Thoracic aorta (tissue), 2 donors: Measurements from ENCODE around the gene KRTAP23-1. TPM values are rescaled to one million over a fixed set of nuclear protein-coding genes. Genes with fewer than 3 reads are reported as not detected.

Source experiments
- ATAC-seq: fragments of 150-250 bp; one replicate; pipeline ENCODE4 v1.8.0; 2017; ENCODE audit warnings: low read depth; ENCODE audit not compliant: insufficient number of reproducible peaks, low FRiP score
- DNase-seq: peaks from one replicate; pipeline ENCODE4 v3.0.0-alpha.2; 2020; ENCODE audit warnings: low spot score
- H3K27ac ChIP-seq, 2 donors: fragments of 200-600 bp; sonication (generic); 1 replicate in 1 of 2; 2 replicates in 1 of 2; pipeline ENCODE4 v1.5.1; 2016; ENCODE audit warnings: mild to moderate bottlenecking in 2 of 2, moderate library complexity in 2 of 2
- H3K27me3 ChIP-seq: fragments of 200-600 bp; sonication (generic); replicated peaks from 2 replicates; pipeline ENCODE4 v1.6.0; 2016; ENCODE audit warnings: mild to moderate bottlenecking; ENCODE audit not compliant: insufficient read depth
- H3K36me3 ChIP-seq: fragments of 200-600 bp; sonication (generic); one replicate; pipeline ENCODE4 v1.5.1; 2016
- H3K4me1 ChIP-seq, 2 donors: fragments of 200-600 bp; sonication (generic); 1 replicate in 1 of 2; 2 replicates in 1 of 2; pipeline versions ENCODE4 v1.5.1 to v1.6.0; 2016; ENCODE audit warnings: low read depth in 2 of 2, mild to moderate bottlenecking in 1 of 2; ENCODE audit not compliant: control insufficient read depth in 1 of 2
- H3K4me3 ChIP-seq: fragments of 200-600 bp; sonication (generic); 2 replicates; pipeline ENCODE4 v1.5.1; 2016; ENCODE audit warnings: mild to moderate bottlenecking
- H3K9me3 ChIP-seq: fragments of 200-600 bp; sonication (generic); 2 replicates; pipeline ENCODE4 v1.5.1; 2016
- CTCF ChIP-seq: fragments of 200-600 bp; sonication (generic); IDR thresholded peaks from one replicate; pipeline ENCODE4 v1.5.1; 2019; ENCODE audit warnings: antibody characterized with exemption
- total RNA-seq, 2 donors: library from RNA; depleted of rRNA; stranded (reverse); fragments of >200 nt; gene quantifications; one replicate each; pipeline versions ENCODE4 v1.1.0 to v1.2.3, GENCODE V29; 2016

Gene KRTAP23-1
- total RNA-seq, 2 donors from 2014 or later: not detected

DNA sequence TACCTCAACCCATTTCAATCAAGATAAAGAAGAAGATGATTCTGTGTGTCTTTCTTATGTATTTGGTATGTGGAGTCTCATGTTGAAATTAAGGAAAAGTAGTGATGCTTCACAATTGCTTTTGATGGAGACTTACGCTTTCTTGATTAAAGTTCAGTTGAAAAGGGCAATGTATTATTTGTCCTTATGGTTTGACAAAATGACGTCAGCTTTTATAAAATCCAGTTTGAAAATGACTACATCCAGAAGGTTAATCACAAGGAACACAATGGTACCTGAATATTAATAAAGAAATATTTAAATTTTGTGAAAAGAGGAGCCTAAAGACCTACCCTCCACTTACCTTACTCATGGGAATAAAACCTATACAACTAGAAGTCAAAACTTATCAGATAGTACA is 32.7 kb downstream of the KRTAP23-1 start:
- ATAC-seq: no peak
- no peaks in the 10 kb centered on the region for H3K4me1 ChIP-seq
- H3K4me3 ChIP-seq: no peak overlapping the region
- H3K9me3 ChIP-seq: no peaks in the 10 kb centered on the region
- no peak overlapping the region for H3K27ac ChIP-seq
- no peaks in the 10 kb centered on the region for H3K36me3 ChIP-seq
- DNase-seq: no peak
- TF ChIP-seq CTCF: no peak
- H3K27me3 ChIP-seq: no peaks in the 10 kb centered on the region

DNA sequence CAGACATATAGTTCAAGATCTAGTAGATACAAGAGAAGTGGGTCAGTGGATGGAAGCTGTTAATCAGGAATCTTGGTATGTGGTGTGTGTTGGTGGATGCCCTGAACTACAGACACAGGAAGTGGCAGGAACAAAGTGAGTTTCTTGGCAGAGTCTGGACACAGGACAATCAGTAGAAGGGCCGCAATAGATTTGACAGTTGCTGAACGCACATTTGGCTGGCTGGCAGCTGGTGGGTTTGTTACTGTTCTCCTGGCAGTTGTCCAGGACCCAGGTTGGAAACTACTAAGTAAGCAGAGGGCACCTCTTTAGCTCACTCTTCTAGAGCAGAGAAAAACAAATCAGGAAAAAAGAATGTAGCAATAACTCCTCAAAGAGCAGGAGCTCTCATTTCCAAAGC is 41.5 kb downstream of the KRTAP23-1 start:
- TF ChIP-seq CTCF: no peak
- Histone ChIP-seq H3K27ac (no peak overlapping the region), H3K4me3 (no peak overlapping the region), H3K4me1 (no peaks in the 10 kb centered on the region), H3K36me3 (no peaks in the 10 kb centered on the region), H3K9me3 (no peaks in the 10 kb centered on the region), H3K27me3 (no peaks in the 10 kb centered on the region)
- no peak for ATAC-seq
- DNase-seq: no peak

DNA sequence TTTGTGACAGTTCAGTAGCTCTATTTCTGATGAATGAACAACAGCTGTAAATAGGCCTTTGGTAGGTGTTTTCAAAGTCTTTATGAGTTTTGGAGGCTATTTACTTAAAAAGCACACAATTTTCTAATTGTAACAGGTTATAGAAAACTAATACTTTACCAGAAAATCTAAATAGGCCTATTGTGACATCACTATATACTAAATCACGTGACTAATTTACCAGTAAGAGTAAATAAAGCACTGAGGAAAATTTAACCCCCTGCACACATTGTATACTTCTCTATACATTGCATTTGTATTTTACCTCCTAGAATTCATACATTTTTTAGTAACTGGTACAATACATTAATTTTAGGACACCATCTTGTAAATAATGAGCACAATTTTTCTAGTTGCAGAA is 43.3 kb downstream of the KRTAP23-1 start:
- Histone ChIP-seq H3K27ac (no peak overlapping the region), H3K9me3 (no peaks in the 10 kb centered on the region), H3K27me3 (no peaks in the 10 kb centered on the region), H3K4me3 (no peak overlapping the region), H3K36me3 (no peaks in the 10 kb centered on the region), H3K4me1 (no peaks in the 10 kb centered on the region)
- no peak for TF ChIP-seq CTCF
- ATAC-seq (no peak), DNase-seq (no peak)

Other genes starting within 250 kb of the KRTAP23-1 start
- not detected for gene CLDN17, start 181.8 kb downstream of the KRTAP23-1 start, total RNA-seq
- not detected for gene CLDN8, start 132.5 kb downstream of the KRTAP23-1 start, total RNA-seq
- not detected for gene KRTAP24-1, start 65.7 kb downstream of the KRTAP23-1 start, total RNA-seq
- not detected for gene KRTAP25-1, start 59.1 kb downstream of the KRTAP23-1 start, total RNA-seq
- gene KRTAP26-1, start 28.3 kb downstream of the KRTAP23-1 start, total RNA-seq: not detected
- gene KRTAP27-1, start 10.9 kb downstream of the KRTAP23-1 start, total RNA-seq: not detected
- not detected for gene KRTAP13-2, start 23.7 kb upstream of the KRTAP23-1 start, total RNA-seq
- gene KRTAP13-1, start 47.4 kb upstream of the KRTAP23-1 start, total RNA-seq: not detected
- gene KRTAP13-3, start 77.3 kb upstream of the KRTAP23-1 start, total RNA-seq: not detected
- not detected for gene KRTAP13-4, start 81.6 kb upstream of the KRTAP23-1 start, total RNA-seq
- not detected for gene KRTAP15-1, start 91.7 kb upstream of the KRTAP23-1 start, total RNA-seq
- gene KRTAP19-1, start 131.8 kb upstream of the KRTAP23-1 start, total RNA-seq: not detected
- not detected for gene KRTAP19-2, start 138.8 kb upstream of the KRTAP23-1 start, total RNA-seq
- gene KRTAP19-3, start 143.4 kb upstream of the KRTAP23-1 start, total RNA-seq: not detected
- gene KRTAP19-4, start 148.6 kb upstream of the KRTAP23-1 start, total RNA-seq: not detected
- gene KRTAP19-5, start 153.5 kb upstream of the KRTAP23-1 start, total RNA-seq: not detected
- gene KRTAP19-6, start 193.3 kb upstream of the KRTAP23-1 start, total RNA-seq: not detected
- gene KRTAP19-7, start 212.7 kb upstream of the KRTAP23-1 start, total RNA-seq: not detected
- gene KRTAP22-2, start 241.8 kb upstream of the KRTAP23-1 start, total RNA-seq: not detected
- gene KRTAP6-3, start 243.8 kb upstream of the KRTAP23-1 start, total RNA-seq: not detected